Measurements from ENCODE around the gene OLFML1.

OLFML1 gene

DNA sequence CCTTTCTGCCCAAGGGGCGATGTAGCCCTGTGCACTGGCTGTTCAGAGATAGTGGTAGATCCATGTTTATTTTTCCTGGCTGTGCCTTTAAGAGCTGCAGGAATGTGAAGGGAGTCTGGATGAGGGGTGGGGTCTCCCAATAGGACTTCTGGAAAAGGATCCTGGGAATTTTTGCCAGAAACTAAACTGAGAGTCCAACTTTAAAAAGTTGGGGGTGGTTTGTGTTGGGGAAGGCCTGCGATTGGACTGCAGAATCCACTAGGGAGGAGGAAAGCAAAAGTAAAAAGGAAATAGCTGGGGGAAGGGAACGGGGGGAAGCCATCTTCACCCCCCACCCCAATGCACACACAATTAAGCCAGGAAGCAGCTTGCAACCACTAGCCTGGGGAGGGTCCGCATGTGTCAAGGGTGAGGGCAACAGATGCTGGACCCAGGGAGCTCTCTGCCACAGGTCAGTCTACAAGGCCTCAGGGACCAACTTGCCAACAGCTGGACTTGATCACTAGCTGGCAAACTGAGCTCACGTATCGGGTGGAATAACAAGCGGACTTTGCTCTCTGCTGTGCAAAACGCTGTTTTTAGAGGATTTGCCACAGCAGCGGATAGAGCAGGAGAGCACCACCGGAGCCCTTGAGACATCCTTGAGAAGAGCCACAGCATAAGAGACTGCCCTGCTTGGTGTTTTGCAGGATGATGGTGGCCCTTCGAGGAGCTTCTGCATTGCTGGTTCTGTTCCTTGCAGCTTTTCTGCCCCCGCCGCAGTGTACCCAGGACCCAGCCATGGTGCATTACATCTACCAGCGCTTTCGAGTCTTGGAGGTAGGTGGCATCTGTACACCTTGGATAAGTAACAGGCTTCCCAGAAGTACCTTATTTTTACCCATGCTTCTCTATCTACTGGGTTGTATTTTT is at the start of gene OLFML1:
Gene OLFML1, plus strand, starts transcription at position 321 of the 912 bp plus-strand sequence. Its CDS starts 370 bp downstream, at position 691.
- no peak for DNase-seq

DNA sequence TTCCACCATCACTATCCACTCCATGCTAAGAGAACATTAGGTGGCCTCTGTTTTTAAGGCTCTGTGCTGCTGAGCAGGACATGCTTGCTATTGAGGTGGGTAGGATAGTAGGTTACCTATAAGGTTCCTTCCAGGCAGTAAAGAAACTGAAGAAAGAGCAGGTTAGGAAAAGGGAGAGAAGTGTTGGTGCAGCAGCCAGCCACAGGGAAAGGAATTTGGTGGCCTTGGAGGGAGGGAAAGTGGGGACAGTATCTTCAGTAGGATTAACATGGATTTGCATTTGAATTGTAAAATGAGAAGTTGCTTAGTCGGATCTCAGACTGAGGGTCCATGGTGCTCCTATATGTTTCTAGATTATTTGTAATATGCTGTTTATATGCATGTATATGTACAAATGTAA is 49.2 kb upstream of the OLFML1 start:
- DNase-seq, result no peak

- DNase-seq, result peak; percentile 31
These were observed 48.6 kb upstream of the OLFML1 start for GRCh38 chr11:7436657-7437056.

- DNase-seq, result no peak
These were observed 47.6 kb upstream of the OLFML1 start for GRCh38 chr11:7437696-7438095.

- no peak for DNase-seq
These were observed 45.5 kb upstream of the OLFML1 start for GRCh38 chr11:7439746-7440320.

- peak; percentile 30 for DNase-seq
These were observed 42.6 kb upstream of the OLFML1 start for GRCh38 chr11:7442588-7443215.

- DNase-seq, result no peak
These were observed 41.0 kb upstream of the OLFML1 start for GRCh38 chr11:7444091-7444981.

GRCh38 chr11:7445564-7445963 is 39.7 kb upstream of the OLFML1 start:
- DNase-seq, result no peak

- DNase-seq, result no peak
These were observed 37.1 kb upstream of the OLFML1 start for GRCh38 chr11:7448201-7448600.

GRCh38 chr11:7449211-7449840 is 36.0 kb upstream of the OLFML1 start:
- no peak for DNase-seq

- no peak for DNase-seq
These were observed 35.5 kb upstream of the OLFML1 start for GRCh38 chr11:7449841-7450214.

- DNase-seq, result no peak
These were observed 34.5 kb upstream of the OLFML1 start for GRCh38 chr11:7450836-7451235.

DNA sequence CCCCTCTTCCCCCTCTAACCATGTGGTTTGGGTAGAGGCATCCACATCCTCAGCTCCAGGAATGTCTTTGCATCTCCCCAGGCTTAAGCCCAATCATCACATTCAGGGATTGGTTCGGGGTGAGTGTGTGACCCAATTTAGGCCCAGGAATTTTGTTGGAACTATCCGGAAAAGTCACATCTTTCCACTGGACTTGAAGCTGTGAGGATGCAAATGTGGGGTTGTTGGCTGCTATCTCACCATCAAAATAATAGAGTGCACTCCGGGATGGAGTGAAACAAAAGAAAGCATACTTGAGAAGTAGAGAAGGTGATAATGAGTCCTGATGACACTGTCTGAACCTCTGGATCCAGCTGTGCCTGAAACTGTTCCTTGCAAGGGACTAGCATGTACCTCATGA is 33.8 kb upstream of the OLFML1 start:
- no peak for DNase-seq

GRCh38 chr11:7451952-7452494 is 33.3 kb upstream of the OLFML1 start:
- no peak for DNase-seq

DNA sequence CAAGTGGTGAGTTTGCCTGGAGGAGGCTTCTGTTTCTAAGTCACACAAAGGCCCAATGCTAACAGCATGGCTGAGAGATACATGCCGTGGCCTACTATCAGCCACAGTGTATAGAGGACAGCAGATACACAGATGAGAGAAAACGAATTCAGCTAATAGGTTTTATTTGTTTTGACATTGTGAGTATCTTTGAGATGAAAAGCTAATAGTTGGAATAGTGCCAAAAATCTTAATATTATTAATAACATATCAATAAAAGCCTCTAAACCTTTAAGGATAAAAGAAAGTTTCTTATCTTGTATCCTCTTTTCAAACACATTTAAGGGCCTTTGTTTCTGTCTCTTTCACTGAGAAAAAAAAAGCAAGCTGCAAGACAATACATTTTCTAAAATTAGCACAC is 30.5 kb upstream of the OLFML1 start:
- no peak for DNase-seq

DNA sequence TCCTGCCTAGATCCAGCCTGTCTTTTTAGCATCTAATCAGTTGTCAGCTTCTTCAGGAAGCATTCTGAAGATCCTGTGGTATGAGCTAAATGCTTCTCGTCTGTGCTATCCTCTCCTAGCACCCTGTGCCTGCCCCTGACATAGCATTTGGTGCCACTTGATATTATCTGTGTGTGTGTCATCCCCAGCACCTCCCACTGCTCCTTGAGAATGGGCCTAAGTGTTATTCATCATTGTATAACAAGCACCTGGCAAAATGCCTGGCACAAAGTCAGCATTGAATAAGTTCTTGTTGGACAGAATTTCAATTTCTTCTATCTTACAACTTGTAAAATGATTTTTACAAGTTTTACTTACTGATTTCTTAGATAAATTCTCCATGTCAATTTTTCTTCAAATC is 28.1 kb upstream of the OLFML1 start:
- no peak for DNase-seq

- DNase-seq, result no peak
These were observed 22.6 kb upstream of the OLFML1 start for GRCh38 chr11:7462706-7463105.

- DNase-seq, result no peak
These were observed 17.7 kb upstream of the OLFML1 start for GRCh38 chr11:7467652-7468051.

- DNase-seq, result no peak
These were observed 15.9 kb upstream of the OLFML1 start for GRCh38 chr11:7469351-7469865.

DNA sequence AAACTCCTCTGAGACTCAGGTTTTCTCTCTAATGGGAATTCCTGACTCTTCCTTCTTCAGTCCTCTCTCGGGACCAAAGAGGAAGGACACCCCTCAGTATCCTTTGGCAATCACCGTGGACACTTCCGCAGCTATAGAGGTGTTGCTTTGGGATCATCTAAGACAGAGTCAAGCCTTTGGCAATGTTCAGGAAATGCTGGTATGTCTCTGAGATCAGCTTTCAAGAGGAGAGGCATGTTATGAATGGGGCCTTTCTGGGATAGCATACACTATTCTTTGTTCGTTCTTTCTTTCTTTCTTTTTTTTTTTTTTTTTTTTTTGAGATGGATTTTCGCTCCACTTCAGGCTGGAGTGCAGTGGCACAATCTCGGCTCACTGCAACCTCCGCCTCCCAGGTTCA is 14.2 kb upstream of the OLFML1 start:
- no peak for DNase-seq

- DNase-seq, result no peak
These were observed 11.6 kb upstream of the OLFML1 start for GRCh38 chr11:7473717-7474116.

DNA sequence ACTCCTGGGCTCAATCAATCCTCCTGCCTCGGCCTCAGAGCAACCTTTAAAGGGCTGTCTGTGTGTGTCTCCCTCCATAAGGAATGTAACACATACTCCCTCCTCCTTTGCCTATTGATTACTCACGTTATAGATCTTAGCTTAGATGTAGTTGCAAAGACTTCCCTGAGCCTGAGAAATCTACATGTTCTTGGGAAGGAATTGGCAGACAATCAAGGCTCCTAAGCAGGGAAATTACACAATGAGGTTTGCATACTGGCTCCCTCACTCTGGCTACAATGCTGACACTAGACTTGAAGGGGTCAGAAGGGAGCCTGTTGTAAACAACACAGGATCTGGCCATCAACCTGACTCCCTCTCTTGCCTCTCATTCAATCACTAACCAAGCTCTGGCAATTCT is 5.2 kb upstream of the OLFML1 start:
- no peak for DNase-seq

All from KG1 (cell line).